Urinary bladder (tissue), 4 donors: ENCODE data around the gene CCDC121. TPM values are rescaled to one million over a fixed set of nuclear protein-coding genes. Genes with fewer than 3 reads are reported as not detected.

Source experiments
- DNase-seq: peaks from one replicate; pipeline ENCODE4 v3.0.0-alpha.2; 2015; ENCODE audit errors: extremely low spot score
- H3K27ac ChIP-seq: one replicate; pipeline ENCODE4 v1.5.1; 2013; ENCODE audit warnings: low read depth, mild to moderate bottlenecking, moderate library complexity
- H3K36me3 ChIP-seq: one replicate; pipeline ENCODE4 v1.6.1; 2013; ENCODE audit warnings: mild to moderate bottlenecking, moderate library complexity; ENCODE audit not compliant: insufficient read depth
- H3K4me1 ChIP-seq: one replicate; pipeline ENCODE4 v1.6.1; 2013; ENCODE audit warnings: mild to moderate bottlenecking, moderate library complexity; ENCODE audit not compliant: insufficient read depth
- H3K4me3 ChIP-seq: one replicate; pipeline ENCODE4 v1.5.1; 2013; ENCODE audit warnings: low read depth, low read length
- WGBS: extraction: QIAGEN DNeasy Blood & Tissue Kit; methylation state at CpG from one replicate; pipeline ENCODE4 v1.1.7; 2013; 5-methylcytosine and 5-hydroxymethylcytosine counted together
- polyA plus RNA-seq: library from polyadenylated mRNA; stranded (reverse); fragments of 200-250 nt; gene quantifications from one replicate; pipeline ENCODE4 v1.2.3, GENCODE V29; 2013
- total RNA-seq: library from RNA; depleted of rRNA; stranded (reverse); fragments of >200 nt; gene quantifications from one replicate; pipeline ENCODE4 v1.2.3, GENCODE V29; 2014
- donor health status: healthy with polysubstance abuse.
- donor health status: healthy.

Gene CCDC121
- total RNA-seq (11.1 TPM), polyA plus RNA-seq (5.4 TPM)

- Histone ChIP-seq H3K36me3 (no peaks in the 10 kb centered on the region), H3K27ac (peak within 1 kb of the TSS; percentile 53), H3K4me1 (no peaks in the 10 kb centered on the region), H3K4me3 (peak within 1 kb of the TSS; percentile 75)
- DNase-seq, result peak; percentile 72
- under 1% methylated on average over 44 of the region's 44 CpGs for WGBS
Measured at GRCh38 chr2:27628767-27629709, at the start of gene CCDC121, which contains the start of gene GPN1. Gene CCDC121 (minus strand): TSS chr2:27629012. CDS start chr2:27627799, 1,213 bp downstream. Gene GPN1 (plus strand): TSS chr2:27629050. CDS start chr2:27629059, 9 bp downstream.

- 79% methylated on average over 5 of the region's 5 CpGs for WGBS
Measured at GRCh38 chr2:27672723-27673486, 44.1 kb upstream of the CCDC121 start.

GRCh38 chr2:27671235-27671634 lies 42.4 kb upstream of the CCDC121 start:
- Histone ChIP-seq H3K27ac (no peak overlapping the region), H3K36me3 (peaks cover 2% of the 10 kb centered on the region), H3K4me3 (no peak overlapping the region), H3K4me1 (no peaks in the 10 kb centered on the region)
- no peak for DNase-seq
- WGBS, result 91% methylated on average over 4 of the region's 4 CpGs

More at GRCh38 chr2:27672723-27673486, 44.1 kb upstream of the CCDC121 start:
- H3K27ac ChIP-seq, result no peak overlapping the region
- no peaks in the 10 kb centered on the region for H3K4me1 ChIP-seq
- H3K36me3 ChIP-seq, result peaks cover 4% of the 10 kb centered on the region
- DNase-seq, result no peak
- H3K4me3 ChIP-seq, result no peak overlapping the region

- Histone ChIP-seq H3K27ac (no peak overlapping the region), H3K4me1 (no peaks in the 10 kb centered on the region), H3K36me3 (peaks cover 2% of the 10 kb centered on the region), H3K4me3 (no peak overlapping the region)
- no peak for DNase-seq
- 90% methylated on average over 1 of the region's 1 CpG for WGBS
Measured at GRCh38 chr2:27667446-27667845, 38.6 kb upstream of the CCDC121 start.

- Histone ChIP-seq H3K36me3 (peaks cover 2% of the 10 kb centered on the region), H3K4me3 (peak overlapping the region; percentile 69), H3K27ac (no peak overlapping the region), H3K4me1 (no peaks in the 10 kb centered on the region)
- no peak for DNase-seq
- 83% methylated on average over 16 of the region's 16 CpGs for WGBS
Measured at GRCh38 chr2:27664622-27665363, 36.0 kb upstream of the CCDC121 start.

DNA sequence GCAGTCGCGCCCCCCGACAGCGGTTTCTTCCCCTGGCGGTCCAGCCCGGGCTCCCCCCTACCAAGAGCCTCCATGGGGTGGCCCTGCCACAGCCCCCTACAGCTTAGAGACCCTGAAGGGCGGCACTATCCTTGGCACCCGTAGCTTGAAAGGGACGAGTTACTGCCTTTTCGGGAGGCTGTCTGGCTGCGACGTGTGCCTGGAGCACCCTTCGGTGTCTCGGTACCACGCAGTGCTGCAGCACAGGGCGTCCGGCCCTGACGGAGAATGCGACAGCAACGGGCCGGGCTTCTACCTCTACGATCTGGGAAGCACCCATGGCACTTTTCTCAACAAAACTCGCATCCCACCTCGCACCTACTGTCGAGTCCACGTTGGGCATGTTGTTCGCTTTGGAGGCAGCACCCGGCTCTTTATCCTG lies 35.4 kb upstream of the CCDC121 start:
- Histone ChIP-seq H3K4me3 (peak overlapping the region; percentile 69), H3K36me3 (peaks cover 2% of the 10 kb centered on the region), H3K27ac (peak overlapping the region; percentile 54), H3K4me1 (no peaks in the 10 kb centered on the region)
- 3% methylated on average over 28 of the region's 28 CpGs for WGBS
- no peak for DNase-seq

GRCh38 chr2:27663285-27664153 lies 34.7 kb upstream of the CCDC121 start, which contains the start of the genes SLC4A1AP and SUPT7L:
Gene SLC4A1AP (plus strand): TSS chr2:27663889. CDS start chr2:27663915, 26 bp downstream.
Gene SUPT7L (minus strand): TSS chr2:27663614. CDS start chr2:27662192, 1,422 bp downstream.
- peaks cover 2% of the 10 kb centered on the region for H3K36me3 ChIP-seq
- under 1% methylated on average over 56 of the region's 56 CpGs for WGBS
- H3K4me1 ChIP-seq, result no peaks in the 10 kb centered on the region
- H3K27ac ChIP-seq, result peak within 1 kb of the TSS; percentile 92
- peak within 1 kb of the TSS; percentile 69 for H3K4me3 ChIP-seq
- peak; percentile 72 for DNase-seq

- Histone ChIP-seq H3K4me1 (no peaks in the 10 kb centered on the region), H3K36me3 (peaks cover 2% of the 10 kb centered on the region), H3K4me3 (no peak overlapping the region), H3K27ac (no peak overlapping the region)
- DNase-seq, result no peak
- WGBS, result 92% methylated on average over 1 of the region's 1 CpG
Measured at GRCh38 chr2:27661371-27661770, 32.6 kb upstream of the CCDC121 start.

- Histone ChIP-seq H3K36me3 (peaks cover 12% of the 10 kb centered on the region), H3K4me3 (no peak overlapping the region), H3K27ac (no peak overlapping the region), H3K4me1 (no peaks in the 10 kb centered on the region)
- DNase-seq, result no peak
- WGBS, result 89% methylated on average over 7 of the region's 7 CpGs
Measured at GRCh38 chr2:27655155-27655951, 26.5 kb upstream of the CCDC121 start.

DNA sequence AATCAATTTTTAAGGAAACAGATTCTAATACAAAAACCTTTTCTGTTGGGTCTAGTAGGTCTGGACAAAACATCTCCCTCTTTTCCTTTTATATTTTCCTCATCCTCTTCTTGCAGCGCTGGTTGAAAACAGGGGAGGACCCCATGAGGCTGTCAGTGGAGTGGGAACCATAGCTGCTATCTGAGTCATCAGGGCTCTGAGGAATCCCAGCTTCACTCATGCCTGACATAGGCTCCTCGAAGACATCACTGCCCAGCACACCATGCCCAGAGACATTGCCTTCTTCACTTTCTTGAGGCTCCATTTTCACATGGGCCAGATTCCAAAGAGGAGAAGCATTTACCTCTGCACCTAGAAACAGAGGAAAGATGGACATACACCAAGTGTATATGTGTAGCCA lies 24.6 kb upstream of the CCDC121 start:
- no peak for DNase-seq
- 92% methylated on average over 2 of the region's 2 CpGs for WGBS
- H3K4me1 ChIP-seq, result no peaks in the 10 kb centered on the region
- H3K36me3 ChIP-seq, result peaks cover 16% of the 10 kb centered on the region
- H3K27ac ChIP-seq, result no peak overlapping the region
- H3K4me3 ChIP-seq, result no peak overlapping the region

GRCh38 chr2:27652790-27653189 lies 24.0 kb upstream of the CCDC121 start:
- Histone ChIP-seq H3K27ac (no peak overlapping the region), H3K4me1 (no peaks in the 10 kb centered on the region), H3K36me3 (peaks cover 17% of the 10 kb centered on the region), H3K4me3 (no peak overlapping the region)
- no peak for DNase-seq
- 95% methylated on average over 1 of the region's 1 CpG for WGBS

DNA sequence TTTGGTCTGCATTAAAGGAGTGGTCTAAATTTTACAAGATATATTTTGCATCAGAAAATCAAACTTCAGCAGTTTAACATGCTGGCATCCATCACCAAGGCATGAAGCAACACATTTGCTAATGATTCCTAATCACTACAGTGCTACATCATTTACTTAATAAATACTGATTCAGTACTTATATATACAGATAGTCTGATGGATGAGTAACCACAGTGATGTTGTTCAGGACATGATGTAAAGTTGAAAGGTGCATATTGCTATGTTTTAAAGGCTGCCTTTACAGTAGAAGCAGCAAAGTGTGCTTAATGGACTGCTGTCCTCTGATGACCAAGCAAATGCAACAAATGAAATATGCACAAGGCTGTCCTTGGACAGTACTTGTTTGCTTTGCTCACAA lies 23.5 kb upstream of the CCDC121 start:
- Histone ChIP-seq H3K4me3 (no peak overlapping the region), H3K36me3 (peaks cover 17% of the 10 kb centered on the region), H3K27ac (no peak overlapping the region), H3K4me1 (no peaks in the 10 kb centered on the region)
- no peak for DNase-seq
